Glutamatergic neuron (in vitro differentiated cells): Measurements from ENCODE around the gene SH3BP4. TPM values are rescaled to one million over a fixed set of nuclear protein-coding genes. Genes with fewer than 3 reads are reported as not detected.

Experiments
- DNase-seq: peaks from one replicate; pipeline ENCODE4 v3.0.0; 2022
- H3K27ac Mint-ChIP-seq: one replicate; pipeline ENCODE4 v1.8.0; 2020; ENCODE audit warnings: mild to moderate bottlenecking, mixed read lengths, inconsistent platforms; ENCODE audit not compliant: unreplicated experiment
- H3K27me3 Mint-ChIP-seq: one replicate; pipeline ENCODE4 v1.8.0; 2020; ENCODE audit warnings: mild to moderate bottlenecking, moderate library complexity, mixed read lengths, inconsistent platforms; ENCODE audit not compliant: unreplicated experiment
- H3K36me3 Mint-ChIP-seq: one replicate; pipeline ENCODE4 v1.8.0; 2020; ENCODE audit warnings: mild to moderate bottlenecking, mixed read lengths, inconsistent platforms; ENCODE audit not compliant: unreplicated experiment
- H3K4me1 Mint-ChIP-seq: one replicate; pipeline ENCODE4 v1.8.0; 2020; ENCODE audit warnings: mild to moderate bottlenecking, low read depth, mixed read lengths, inconsistent platforms; ENCODE audit not compliant: unreplicated experiment
- H3K4me3 Mint-ChIP-seq: one replicate; pipeline ENCODE4 v1.8.0; 2020; ENCODE audit warnings: mild to moderate bottlenecking, mixed read lengths, inconsistent platforms; ENCODE audit not compliant: unreplicated experiment
- H3K9me3 Mint-ChIP-seq: one replicate; pipeline ENCODE4 v1.8.0; 2020; ENCODE audit warnings: mild to moderate bottlenecking, moderate library complexity, mixed read lengths, inconsistent platforms; ENCODE audit not compliant: unreplicated experiment
- total RNA-seq: library from RNA; stranded (reverse); fragmentation: NEBNext Ultra II Directional; extraction: Animal tissue kit (Norgen Biotek cat#: 25700); gene quantifications from one replicate; pipeline ENCODE4 v1.2.1, GENCODE V29; 2021; ENCODE audit not compliant: unreplicated experiment
- TF ChIP-seq, protein P1 (sequence below): fragments of 200-600 bp; sonication (generic); IDR thresholded peaks from one replicate; pipeline ENCODE4 v1.5.0; 2021; ENCODE audit not compliant: partially characterized antibody, unreplicated experiment

Gene SH3BP4
- total RNA-seq, 1 donor from 2014 or later, result 59.3 TPM

DNA sequence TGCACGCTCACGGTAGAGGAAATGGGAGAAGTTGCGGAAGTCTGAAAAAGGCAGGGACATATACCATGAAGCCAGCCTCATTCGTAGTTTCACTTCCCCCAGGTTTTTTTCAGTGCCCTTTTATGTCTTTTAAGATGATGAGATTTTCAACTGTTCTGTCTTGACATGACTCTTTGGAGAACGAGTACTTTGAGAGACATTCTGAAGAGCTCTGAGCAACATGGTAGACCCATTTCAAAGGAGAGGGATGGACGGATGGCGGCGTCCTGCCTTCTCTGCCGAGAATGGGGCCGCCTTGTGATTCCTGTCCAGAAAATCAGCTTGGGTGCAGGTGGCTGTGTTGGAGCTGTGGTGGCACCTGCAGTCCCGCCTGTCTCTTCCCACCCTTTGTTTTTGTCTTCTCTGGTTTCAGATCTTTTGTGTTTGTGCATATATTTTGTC is 41.7 kb downstream of the SH3BP4 start:
- Mint-ChIP-seq H3K9me3 (peaks cover 17% of the 10 kb centered on the region), H3K27me3 (peaks cover 9% of the 10 kb centered on the region), H3K36me3 (peaks cover 6% of the 10 kb centered on the region), H3K4me1 (peaks cover 26% of the 10 kb centered on the region), H3K4me3 (peak overlapping the region; percentile 23), H3K27ac (peak overlapping the region; percentile 49)
- no peak for DNase-seq
- TF ChIP-seq, protein P1, sequence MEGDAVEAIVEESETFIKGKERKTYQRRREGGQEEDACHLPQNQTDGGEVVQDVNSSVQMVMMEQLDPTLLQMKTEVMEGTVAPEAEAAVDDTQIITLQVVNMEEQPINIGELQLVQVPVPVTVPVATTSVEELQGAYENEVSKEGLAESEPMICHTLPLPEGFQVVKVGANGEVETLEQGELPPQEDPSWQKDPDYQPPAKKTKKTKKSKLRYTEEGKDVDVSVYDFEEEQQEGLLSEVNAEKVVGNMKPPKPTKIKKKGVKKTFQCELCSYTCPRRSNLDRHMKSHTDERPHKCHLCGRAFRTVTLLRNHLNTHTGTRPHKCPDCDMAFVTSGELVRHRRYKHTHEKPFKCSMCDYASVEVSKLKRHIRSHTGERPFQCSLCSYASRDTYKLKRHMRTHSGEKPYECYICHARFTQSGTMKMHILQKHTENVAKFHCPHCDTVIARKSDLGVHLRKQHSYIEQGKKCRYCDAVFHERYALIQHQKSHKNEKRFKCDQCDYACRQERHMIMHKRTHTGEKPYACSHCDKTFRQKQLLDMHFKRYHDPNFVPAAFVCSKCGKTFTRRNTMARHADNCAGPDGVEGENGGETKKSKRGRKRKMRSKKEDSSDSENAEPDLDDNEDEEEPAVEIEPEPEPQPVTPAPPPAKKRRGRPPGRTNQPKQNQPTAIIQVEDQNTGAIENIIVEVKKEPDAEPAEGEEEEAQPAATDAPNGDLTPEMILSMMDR, result no peak

DNA sequence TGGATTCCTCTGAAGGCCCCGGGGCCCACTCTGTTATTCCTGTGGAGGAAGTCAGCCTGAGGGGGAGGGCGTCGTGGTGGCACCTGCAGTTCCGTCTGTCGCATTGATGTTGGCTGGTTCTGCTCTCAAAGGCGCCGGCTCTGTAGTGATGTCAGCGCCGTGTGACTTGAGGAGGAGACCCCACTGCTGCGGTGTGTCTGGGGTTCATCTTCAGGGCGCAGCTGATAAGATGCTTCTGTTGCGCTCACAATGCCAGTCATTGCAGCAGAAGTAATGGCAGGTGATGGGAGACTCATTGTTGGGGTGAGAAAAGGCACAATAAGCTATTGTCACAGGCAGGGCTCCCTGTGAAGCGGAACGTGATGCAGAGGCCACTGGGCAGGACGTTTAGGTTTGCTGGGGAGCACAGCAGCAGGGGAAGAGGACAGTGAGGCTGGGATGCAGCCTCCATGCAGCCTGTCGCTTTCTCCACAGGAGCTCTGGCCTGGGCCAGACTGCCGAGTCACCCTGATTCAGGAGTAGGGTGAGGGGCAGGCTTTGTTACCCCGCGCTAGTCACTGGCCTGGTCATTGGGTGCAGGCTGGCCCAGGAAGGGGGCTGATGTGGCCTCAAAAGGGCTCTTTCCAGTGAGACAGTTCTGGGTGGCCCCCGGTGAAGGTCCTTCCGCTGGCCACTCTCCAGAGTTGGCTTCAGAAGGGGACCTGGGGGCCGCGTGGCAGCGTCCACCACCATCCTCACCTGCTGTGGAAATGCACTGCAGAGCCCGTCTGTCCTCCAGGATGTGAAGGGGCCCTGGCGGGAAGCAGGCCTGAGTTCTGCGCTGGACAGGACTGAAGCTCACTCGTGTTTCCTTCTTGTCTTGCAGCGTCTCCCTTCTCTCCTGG is 42.9 kb downstream of the SH3BP4 start:
- TF ChIP-seq, protein P1, result no peak
- no peak for DNase-seq
- no peak overlapping the region for H3K27ac Mint-ChIP-seq
- peaks cover 9% of the 10 kb centered on the region for H3K27me3 Mint-ChIP-seq
- H3K4me1 Mint-ChIP-seq, result peaks cover 31% of the 10 kb centered on the region
- peaks cover 6% of the 10 kb centered on the region for H3K36me3 Mint-ChIP-seq
- peaks cover 17% of the 10 kb centered on the region for H3K9me3 Mint-ChIP-seq
- no peak overlapping the region for H3K4me3 Mint-ChIP-seq

DNA sequence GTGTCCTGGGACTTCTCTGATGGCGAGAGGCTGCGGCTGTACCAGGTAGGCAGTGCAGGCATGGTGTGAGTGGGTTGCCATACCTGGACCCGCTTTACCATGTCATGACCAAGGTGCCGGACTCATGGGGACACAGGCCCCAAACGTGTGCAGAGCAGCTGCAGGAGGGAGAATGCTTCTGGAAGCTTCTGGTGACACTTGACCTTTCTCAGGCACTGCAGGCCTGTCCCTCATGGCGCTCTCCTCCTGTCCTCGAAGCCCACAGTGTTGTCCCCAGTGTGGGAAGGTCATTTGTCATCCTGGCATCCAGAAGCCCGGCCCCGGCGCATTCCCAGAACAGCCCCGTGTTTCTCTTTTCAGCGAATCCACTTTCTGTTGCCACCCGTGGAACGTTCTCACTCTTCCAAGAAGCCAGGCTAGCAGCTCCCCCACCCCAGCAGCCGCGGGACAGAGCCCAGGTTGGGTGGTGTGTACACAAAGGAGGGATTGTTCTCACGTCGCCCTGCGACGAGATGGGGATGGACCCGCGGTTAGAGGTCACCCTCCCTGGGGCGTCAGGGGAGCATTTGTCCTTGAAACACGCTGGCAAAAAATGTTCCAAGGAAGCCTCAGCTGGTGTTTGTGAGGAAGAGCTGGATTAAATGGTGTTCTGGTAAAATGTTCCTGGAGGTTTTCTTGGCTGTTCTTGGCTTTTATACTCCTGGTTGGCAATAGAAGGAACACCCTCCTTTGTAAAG is 43.7 kb downstream of the SH3BP4 start:
- Mint-ChIP-seq H3K27me3 (peaks cover 9% of the 10 kb centered on the region), H3K4me1 (peaks cover 35% of the 10 kb centered on the region), H3K4me3 (no peak overlapping the region), H3K9me3 (peaks cover 17% of the 10 kb centered on the region), H3K36me3 (peaks cover 6% of the 10 kb centered on the region), H3K27ac (no peak overlapping the region)
- TF ChIP-seq, protein P1, result no peak
- DNase-seq, result no peak

DNA sequence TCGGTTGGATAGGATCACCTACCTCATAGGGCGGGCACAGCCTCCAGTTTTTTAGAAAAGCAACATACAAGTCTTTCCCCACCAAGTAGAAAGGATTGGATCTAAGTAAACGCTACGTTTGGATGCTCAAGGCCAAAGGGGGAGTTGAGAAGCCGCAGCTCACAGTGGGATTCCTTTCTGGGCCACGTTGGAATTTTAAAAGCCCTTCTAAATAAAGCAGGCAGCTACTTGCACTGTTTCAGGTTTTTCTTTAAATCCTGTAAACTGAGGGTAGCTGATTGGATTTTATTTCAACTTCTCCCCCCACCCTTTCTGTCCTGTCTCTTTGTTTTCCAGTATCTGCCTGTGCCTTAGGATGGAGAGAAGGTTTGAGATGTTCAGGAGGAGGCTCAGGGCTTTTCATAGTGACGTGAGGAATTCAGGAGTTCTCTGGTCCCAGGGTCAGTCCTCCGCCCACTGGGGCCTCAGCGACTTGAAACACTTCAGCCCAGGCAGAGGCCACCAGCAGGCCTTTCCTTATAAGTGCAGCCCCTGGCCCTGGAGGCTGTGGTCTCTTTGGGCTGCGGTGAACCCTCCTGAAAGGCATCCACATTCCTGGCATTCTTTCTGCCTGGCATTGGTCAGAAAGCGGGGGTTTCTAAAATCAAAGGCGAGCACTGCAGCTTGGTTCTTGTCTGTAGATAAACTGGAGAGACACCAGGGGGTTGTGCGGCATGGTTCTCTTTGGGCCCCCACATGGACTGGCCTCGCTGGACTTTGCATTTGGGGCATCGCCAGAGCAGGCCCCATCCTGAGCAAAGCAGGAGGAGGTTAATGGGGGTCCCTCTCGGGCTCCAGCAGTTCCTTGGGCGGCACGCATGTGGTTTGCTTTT is 44.5 kb downstream of the SH3BP4 start:
- H3K27me3 Mint-ChIP-seq, result peaks cover 10% of the 10 kb centered on the region
- peaks cover 32% of the 10 kb centered on the region for H3K4me1 Mint-ChIP-seq
- no peak overlapping the region for H3K27ac Mint-ChIP-seq
- H3K36me3 Mint-ChIP-seq, result peaks cover 6% of the 10 kb centered on the region
- peaks cover 16% of the 10 kb centered on the region for H3K9me3 Mint-ChIP-seq
- TF ChIP-seq, protein P1, result no peak
- no peak overlapping the region for H3K4me3 Mint-ChIP-seq
- DNase-seq, result no peak
